IPS-15b (cell line): ENCODE measurements around the gene LRRC71.

Source experiments
- H3K27me3 ChIP-seq: one replicate; pipeline ENCODE4 v1.6.1; 2013; ENCODE audit warnings: low read length; ENCODE audit not compliant: control insufficient read depth, insufficient read depth
- H3K36me3 ChIP-seq: one replicate; pipeline ENCODE4 v1.6.1; 2013; ENCODE audit warnings: low read length; ENCODE audit not compliant: control insufficient read depth, insufficient read depth
- H3K4me1 ChIP-seq: one replicate; pipeline ENCODE4 v1.6.1; 2013; ENCODE audit warnings: mild to moderate bottlenecking, low read length; ENCODE audit not compliant: control insufficient read depth, insufficient read depth
- H3K4me3 ChIP-seq: one replicate; pipeline ENCODE4 v1.5.1; 2013; ENCODE audit warnings: low read depth, low read length
- H3K9ac ChIP-seq: one replicate; pipeline ENCODE4 v1.6.1; 2013; ENCODE audit warnings: low read depth, mild to moderate bottlenecking, low read length
- H3K9me3 ChIP-seq: one replicate; pipeline ENCODE4 v1.6.1; 2013; ENCODE audit warnings: mild to moderate bottlenecking, low read length; ENCODE audit not compliant: control insufficient read depth, insufficient read depth

Gene LRRC71

GRCh38 chr1:156935505-156936128 is 15.2 kb downstream of the LRRC71 start:
- no peak overlapping the region for H3K9ac ChIP-seq
- no peaks in the 10 kb centered on the region for H3K9me3 ChIP-seq
- H3K36me3 ChIP-seq: peaks cover 42% of the 10 kb centered on the region
- H3K4me1 ChIP-seq: no peaks in the 10 kb centered on the region
- peaks cover 4% of the 10 kb centered on the region for H3K27me3 ChIP-seq
- H3K4me3 ChIP-seq: no peak overlapping the region

- Histone ChIP-seq H3K4me1 (no peaks in the 10 kb centered on the region), H3K4me3 (no peak overlapping the region), H3K36me3 (peaks cover 48% of the 10 kb centered on the region), H3K9me3 (no peaks in the 10 kb centered on the region), H3K27me3 (no peaks in the 10 kb centered on the region), H3K9ac (no peak overlapping the region)
These were observed 15.8 kb downstream of the LRRC71 start for GRCh38 chr1:156936191-156936590.

GRCh38 chr1:156936721-156937220 is 16.3 kb downstream of the LRRC71 start:
- no peak overlapping the region for H3K4me3 ChIP-seq
- no peaks in the 10 kb centered on the region for H3K27me3 ChIP-seq
- H3K9ac ChIP-seq: no peak overlapping the region
- no peaks in the 10 kb centered on the region for H3K4me1 ChIP-seq
- H3K9me3 ChIP-seq: no peaks in the 10 kb centered on the region
- H3K36me3 ChIP-seq: peaks cover 54% of the 10 kb centered on the region

- H3K4me1 ChIP-seq: no peaks in the 10 kb centered on the region
- no peak overlapping the region for H3K9ac ChIP-seq
- no peaks in the 10 kb centered on the region for H3K9me3 ChIP-seq
- no peaks in the 10 kb centered on the region for H3K27me3 ChIP-seq
- no peak overlapping the region for H3K4me3 ChIP-seq
- H3K36me3 ChIP-seq: peaks cover 60% of the 10 kb centered on the region
These were observed 17.5 kb downstream of the LRRC71 start for GRCh38 chr1:156937883-156938282.

- Histone ChIP-seq H3K4me3 (no peak overlapping the region), H3K27me3 (no peaks in the 10 kb centered on the region), H3K9me3 (no peaks in the 10 kb centered on the region), H3K36me3 (peaks cover 65% of the 10 kb centered on the region), H3K9ac (no peak overlapping the region), H3K4me1 (no peaks in the 10 kb centered on the region)
These were observed 18.4 kb downstream of the LRRC71 start for GRCh38 chr1:156938813-156939212.

GRCh38 chr1:156939786-156940334 is 19.4 kb downstream of the LRRC71 start:
- no peak overlapping the region for H3K9ac ChIP-seq
- H3K4me3 ChIP-seq: no peak overlapping the region
- H3K4me1 ChIP-seq: no peaks in the 10 kb centered on the region
- no peaks in the 10 kb centered on the region for H3K9me3 ChIP-seq
- no peaks in the 10 kb centered on the region for H3K27me3 ChIP-seq
- peaks cover 74% of the 10 kb centered on the region for H3K36me3 ChIP-seq

- no peak overlapping the region for H3K4me3 ChIP-seq
- no peak overlapping the region for H3K9ac ChIP-seq
- H3K9me3 ChIP-seq: no peaks in the 10 kb centered on the region
- peaks cover 82% of the 10 kb centered on the region for H3K36me3 ChIP-seq
- no peaks in the 10 kb centered on the region for H3K4me1 ChIP-seq
- no peaks in the 10 kb centered on the region for H3K27me3 ChIP-seq
These were observed 21.2 kb downstream of the LRRC71 start for GRCh38 chr1:156941675-156942074.

GRCh38 chr1:156942176-156942575 is 21.7 kb downstream of the LRRC71 start:
- Histone ChIP-seq H3K36me3 (peaks cover 82% of the 10 kb centered on the region), H3K4me1 (no peaks in the 10 kb centered on the region), H3K27me3 (no peaks in the 10 kb centered on the region), H3K9me3 (no peaks in the 10 kb centered on the region), H3K9ac (no peak overlapping the region), H3K4me3 (no peak overlapping the region)

GRCh38 chr1:156942576-156942975 is 22.1 kb downstream of the LRRC71 start:
- H3K9ac ChIP-seq: no peak overlapping the region
- no peaks in the 10 kb centered on the region for H3K9me3 ChIP-seq
- peaks cover 84% of the 10 kb centered on the region for H3K36me3 ChIP-seq

GRCh38 chr1:156943756-156944155 is 23.3 kb downstream of the LRRC71 start:
- Histone ChIP-seq H3K9ac (no peak overlapping the region), H3K4me1 (no peaks in the 10 kb centered on the region), H3K27me3 (no peaks in the 10 kb centered on the region), H3K9me3 (no peaks in the 10 kb centered on the region), H3K4me3 (no peak overlapping the region), H3K36me3 (peaks cover 88% of the 10 kb centered on the region)

More at GRCh38 chr1:156942576-156942975, 22.1 kb downstream of the LRRC71 start:
- Histone ChIP-seq H3K4me1 (no peaks in the 10 kb centered on the region), H3K4me3 (no peak overlapping the region), H3K27me3 (no peaks in the 10 kb centered on the region)

- Histone ChIP-seq H3K27me3 (no peaks in the 10 kb centered on the region), H3K9me3 (no peaks in the 10 kb centered on the region), H3K36me3 (peaks cover 83% of the 10 kb centered on the region), H3K9ac (no peak overlapping the region), H3K4me1 (no peaks in the 10 kb centered on the region), H3K4me3 (no peak overlapping the region)
These were observed 23.8 kb downstream of the LRRC71 start for GRCh38 chr1:156944268-156944667.

GRCh38 chr1:156944848-156945247 is 24.4 kb downstream of the LRRC71 start:
- Histone ChIP-seq H3K9ac (no peak overlapping the region), H3K36me3 (peaks cover 77% of the 10 kb centered on the region), H3K9me3 (no peaks in the 10 kb centered on the region), H3K27me3 (no peaks in the 10 kb centered on the region), H3K4me1 (no peaks in the 10 kb centered on the region), H3K4me3 (no peak overlapping the region)
